GM18867 (cell line): ENCODE data around the gene HTN3.
A peak's percentile ranks its signal among the peaks of the same experiment; 100 is the strongest.
"Not testable (repeated sequence)": the region's sequence is repeated elsewhere in the genome, so short reads cannot be mapped to it uniquely, and the experiment has no call there.

ENCODE experiments used
- ATAC-seq: cut with Tn5 transposase; IDR thresholded peaks from one replicate; pipeline ENCODE4 v1.9.1; 2021; ENCODE audit warnings: mild to moderate bottlenecking, moderate library complexity; ENCODE audit not compliant: unreplicated experiment

Gene HTN3

GRCh38 chr4:70028159-70028558 lies at the start of gene HTN3:
TSS of gene HTN3 (plus strand) at chr4:70028459. CDS start at chr4:70030741, 2,282 bp downstream.
- ATAC-seq, result not testable (repeated sequence)

DNA sequence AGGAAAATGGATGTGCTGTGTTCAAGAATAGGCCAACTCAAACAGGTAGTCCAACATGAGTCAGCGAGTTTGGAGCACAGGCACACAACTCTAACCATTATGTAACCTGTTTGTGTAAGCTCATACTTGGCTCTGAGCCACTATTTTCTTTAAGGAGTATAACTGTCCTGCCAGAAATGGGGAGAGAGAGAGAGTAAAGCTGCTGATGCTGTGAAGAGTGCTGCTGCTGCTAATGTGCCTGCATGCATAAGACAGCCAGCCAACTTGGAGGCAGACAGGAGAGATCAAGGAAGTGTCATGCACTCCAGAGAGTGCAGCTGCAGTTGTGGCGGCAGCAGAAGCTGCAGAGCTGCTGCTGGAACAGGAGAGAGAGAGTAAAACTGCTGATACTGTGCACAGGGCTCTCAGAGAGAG lies 44.2 kb upstream of the HTN3 start:
- peak; percentile 72 for ATAC-seq

DNA sequence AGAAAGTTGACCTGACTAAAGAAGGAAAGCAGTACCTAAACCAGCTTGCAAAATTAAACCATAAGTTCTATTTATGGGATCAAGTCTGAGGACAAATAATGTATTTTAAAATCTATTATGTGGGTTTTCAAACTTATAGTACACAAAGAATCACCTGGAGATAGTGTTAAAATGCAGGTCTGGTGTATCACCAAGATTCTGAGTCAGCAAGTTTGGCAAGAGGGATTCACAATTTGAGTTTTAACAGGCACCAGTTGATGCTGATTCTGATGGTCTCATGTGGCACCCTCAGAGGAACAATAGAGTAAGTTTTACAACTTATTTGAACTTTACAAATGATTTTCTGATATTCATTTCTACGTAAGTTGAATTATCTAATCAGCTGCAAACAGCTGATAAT lies 41.6 kb upstream of the HTN3 start:
- no peak for ATAC-seq

GRCh38 chr4:69991016-69991415 lies 37.2 kb upstream of the HTN3 start:
- no peak for ATAC-seq

GRCh38 chr4:69994782-69995181 lies 33.5 kb upstream of the HTN3 start:
- no peak for ATAC-seq

DNA sequence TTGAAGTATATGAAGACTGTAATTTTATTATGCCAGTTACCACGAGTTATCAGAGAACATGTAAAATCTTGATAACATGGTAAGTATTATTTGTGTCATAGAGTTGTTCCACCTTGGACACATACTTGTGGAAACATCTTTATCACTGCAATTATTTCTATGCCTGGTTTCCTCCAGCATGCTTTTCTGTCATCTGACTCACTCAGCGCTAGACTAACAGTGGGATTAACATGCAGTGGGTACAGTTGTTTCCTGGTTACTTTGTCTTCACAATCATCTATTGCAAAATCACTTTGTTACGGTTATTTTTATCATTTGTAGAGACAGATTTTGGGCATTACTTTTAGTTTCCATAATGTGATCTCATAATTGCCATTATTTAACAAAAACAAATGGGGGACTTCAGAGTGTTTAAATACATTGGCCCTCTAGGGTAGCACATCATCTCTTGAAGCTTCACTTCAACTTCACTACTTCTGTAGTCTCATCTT lies 32.7 kb upstream of the HTN3 start, which contains the start of gene STATH:
Gene STATH, plus strand, starts transcription at position 441 of the 491 bp plus-strand sequence. CDS start 2,472 bp downstream, outside the sequence.
- ATAC-seq, result no peak

GRCh38 chr4:69999420-69999819 lies 28.8 kb upstream of the HTN3 start:
- peak; percentile 54 for ATAC-seq

DNA sequence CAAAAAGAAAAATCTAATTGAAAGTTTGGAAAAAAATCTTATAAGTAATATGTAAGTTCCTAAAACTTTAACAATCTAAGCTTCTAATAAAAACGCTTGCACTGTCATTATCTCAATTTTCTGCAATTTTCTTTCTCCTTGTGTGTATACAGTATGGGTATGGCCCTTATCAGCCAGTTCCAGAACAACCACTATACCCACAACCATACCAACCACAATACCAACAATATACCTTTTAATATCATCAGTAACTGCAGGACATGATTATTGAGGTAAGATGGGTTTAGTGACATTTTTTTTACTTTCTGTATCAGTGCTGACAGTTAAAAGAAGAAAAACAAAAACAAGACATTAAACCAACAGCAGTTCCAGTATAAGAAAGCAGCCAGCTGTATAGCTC lies 27.5 kb upstream of the HTN3 start:
- no peak for ATAC-seq

GRCh38 chr4:70002507-70002906 lies 25.8 kb upstream of the HTN3 start:
- ATAC-seq, result no peak

- ATAC-seq, result no peak
Measured at GRCh38 chr4:70008771-70009170, 19.5 kb upstream of the HTN3 start.

GRCh38 chr4:70019006-70019405 lies 9.3 kb upstream of the HTN3 start:
- ATAC-seq, result not testable (repeated sequence)

DNA sequence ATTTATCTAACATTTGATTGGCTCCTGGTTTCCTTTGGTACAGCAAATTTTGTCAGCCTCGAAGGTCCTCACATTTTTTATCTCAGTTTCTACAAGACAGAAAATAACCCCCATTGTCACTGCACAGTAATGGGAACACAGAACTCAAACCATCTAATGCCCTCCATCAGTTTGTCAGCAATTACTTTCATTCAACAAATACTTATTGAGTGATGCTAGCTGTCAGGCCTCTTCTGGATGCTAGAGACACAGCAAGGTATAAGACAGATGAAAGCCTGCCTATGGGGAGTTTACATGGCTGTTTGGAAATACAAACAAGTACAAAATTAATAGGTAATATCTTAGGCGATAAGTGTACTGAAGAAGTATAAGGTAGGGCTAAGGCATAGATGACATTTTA lies 5.0 kb upstream of the HTN3 start:
- ATAC-seq, result no peak

DNA sequence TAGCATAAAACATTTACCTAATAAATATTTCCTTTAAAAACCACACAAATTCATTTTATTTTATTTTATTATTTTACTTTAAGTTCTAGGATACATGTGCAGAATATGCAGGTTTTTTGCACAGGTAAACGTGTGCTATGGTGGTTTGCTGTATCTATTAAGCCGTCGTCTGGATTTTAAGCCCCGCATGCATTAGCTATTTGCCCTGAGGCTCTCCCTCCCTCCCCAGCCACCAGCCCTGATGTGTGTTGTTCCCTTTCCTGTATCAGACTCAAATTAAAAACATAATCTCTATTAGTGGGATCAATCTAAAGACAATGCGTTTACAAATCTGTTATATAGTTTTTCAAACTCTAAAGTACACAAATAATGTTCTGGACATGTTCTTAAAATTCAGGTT lies 1.2 kb upstream of the HTN3 start:
- ATAC-seq, result no peak

- ATAC-seq, result not testable (repeated sequence)
Measured at GRCh38 chr4:70037559-70037958, 9.3 kb downstream of the HTN3 start.

DNA sequence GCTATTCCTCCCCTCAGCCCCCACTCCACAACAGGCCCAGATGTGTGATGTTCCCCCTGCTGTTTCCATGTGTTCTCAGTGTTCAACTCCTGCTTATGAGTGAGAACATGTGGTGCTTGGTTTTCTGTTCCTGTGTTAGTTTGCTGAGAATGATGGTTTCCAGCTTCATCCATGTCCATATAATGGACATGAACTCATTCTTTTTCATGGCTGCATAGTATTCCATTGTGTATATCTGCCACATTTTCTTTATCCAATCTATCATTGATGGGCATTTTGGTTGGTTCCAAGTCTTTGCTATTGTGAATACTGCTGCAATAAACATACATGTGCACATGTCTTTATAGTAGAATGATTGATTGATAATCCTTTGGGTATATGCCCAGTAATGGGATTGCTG lies 11.7 kb downstream of the HTN3 start:
- ATAC-seq, result not testable (repeated sequence)

DNA sequence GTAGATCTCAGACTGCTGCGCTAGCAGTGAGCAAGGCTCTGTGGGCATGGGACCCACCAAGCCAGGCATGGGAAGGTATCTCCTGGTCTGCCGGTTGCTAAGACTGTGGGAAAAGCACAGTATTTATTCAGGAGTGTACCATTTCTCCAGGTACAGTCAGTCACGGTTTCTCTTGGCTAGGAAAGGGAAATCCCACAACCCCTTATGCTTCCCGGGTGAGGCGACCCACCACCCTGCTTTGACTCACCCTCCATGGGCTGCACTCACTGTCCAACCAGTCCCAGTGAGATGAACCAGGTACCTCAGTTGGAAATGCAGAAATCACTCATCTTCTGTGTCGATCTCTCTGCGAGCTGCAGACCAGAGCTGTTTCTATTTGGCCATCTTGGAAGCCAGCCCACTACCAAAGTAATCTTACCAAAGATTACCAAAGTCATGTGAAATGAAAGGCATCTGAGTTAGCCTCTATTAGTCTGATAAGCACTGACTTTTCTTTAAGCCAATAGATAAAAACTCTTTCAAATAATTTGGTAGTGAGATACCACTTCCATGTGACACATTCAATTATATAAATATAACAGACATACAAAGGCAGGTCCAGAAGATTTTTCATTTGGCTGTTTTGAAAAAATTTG lies 13.5 kb downstream of the HTN3 start:
- ATAC-seq, result no peak

- not testable (repeated sequence) for ATAC-seq
Measured at GRCh38 chr4:70050138-70050537, 21.9 kb downstream of the HTN3 start, which contains the start of gene HTN1. TSS of gene HTN1 (plus strand) at chr4:70050438. CDS start at chr4:70053077, 2,639 bp downstream.

GRCh38 chr4:70056534-70056933 lies 28.3 kb downstream of the HTN3 start:
- not testable (repeated sequence) for ATAC-seq

DNA sequence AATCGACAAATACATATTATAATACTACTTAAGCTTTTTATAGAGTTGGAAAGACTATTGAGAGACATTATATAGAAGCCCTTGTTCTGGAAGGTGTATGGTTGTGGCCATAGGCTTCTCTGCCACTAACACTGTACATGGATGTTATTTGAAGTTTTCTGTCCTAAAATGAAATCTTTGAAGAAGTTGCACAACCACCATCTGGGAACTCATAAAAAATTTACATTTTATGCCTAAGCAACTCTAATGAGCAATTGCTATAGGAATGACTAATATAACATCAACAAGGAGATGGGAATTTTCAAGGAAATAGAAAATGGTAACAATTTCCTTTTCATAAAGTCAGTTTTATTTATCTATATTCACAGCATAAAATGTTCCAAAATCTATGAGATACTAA lies 29.4 kb downstream of the HTN3 start:
- no peak for ATAC-seq

- no peak for ATAC-seq
Measured at GRCh38 chr4:70059149-70059548, 30.9 kb downstream of the HTN3 start.

DNA sequence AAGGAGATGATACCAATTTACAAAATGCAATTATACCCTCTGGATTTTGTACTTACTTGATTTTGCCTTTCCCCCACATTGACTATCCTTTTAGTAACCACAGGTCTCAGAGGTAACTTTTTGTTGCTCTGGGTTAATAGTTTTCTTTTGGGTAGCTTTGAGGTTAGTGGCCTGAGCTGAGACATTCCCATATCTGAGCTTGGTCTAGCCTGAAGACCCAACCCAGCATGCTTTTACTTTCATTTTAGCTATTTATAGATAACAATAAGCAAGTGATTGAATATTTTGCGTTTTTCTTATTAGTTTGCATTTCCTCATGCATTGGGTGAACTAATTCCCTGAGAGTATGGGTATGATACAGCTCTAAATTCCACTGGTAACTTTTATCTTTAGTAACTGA lies 33.7 kb downstream of the HTN3 start:
- ATAC-seq, result peak; percentile 93

GRCh38 chr4:70080205-70080604 lies 51.9 kb downstream of the HTN3 start:
- ATAC-seq, result no peak
